Epithelial cell of prostate (primary cell): Measurements from ENCODE around the gene PGR.
A peak's percentile ranks its signal among the peaks of the same experiment; 100 is the strongest.
"Not testable (repeated sequence)": the region's sequence is repeated elsewhere in the genome, so short reads cannot be mapped to it uniquely, and the experiment has no call there.

Experiments
- DNase-seq: peaks from one replicate; pipeline ENCODE4 v3.0.0-alpha.2; 2011; ENCODE audit warnings: low read depth, low spot score
- H3K27ac ChIP-seq: fragments of 450-650 bp; 2 replicates; pipeline ENCODE4 v1.5.1; 2017; ENCODE audit warnings: mild to moderate bottlenecking

PGR gene

DNA sequence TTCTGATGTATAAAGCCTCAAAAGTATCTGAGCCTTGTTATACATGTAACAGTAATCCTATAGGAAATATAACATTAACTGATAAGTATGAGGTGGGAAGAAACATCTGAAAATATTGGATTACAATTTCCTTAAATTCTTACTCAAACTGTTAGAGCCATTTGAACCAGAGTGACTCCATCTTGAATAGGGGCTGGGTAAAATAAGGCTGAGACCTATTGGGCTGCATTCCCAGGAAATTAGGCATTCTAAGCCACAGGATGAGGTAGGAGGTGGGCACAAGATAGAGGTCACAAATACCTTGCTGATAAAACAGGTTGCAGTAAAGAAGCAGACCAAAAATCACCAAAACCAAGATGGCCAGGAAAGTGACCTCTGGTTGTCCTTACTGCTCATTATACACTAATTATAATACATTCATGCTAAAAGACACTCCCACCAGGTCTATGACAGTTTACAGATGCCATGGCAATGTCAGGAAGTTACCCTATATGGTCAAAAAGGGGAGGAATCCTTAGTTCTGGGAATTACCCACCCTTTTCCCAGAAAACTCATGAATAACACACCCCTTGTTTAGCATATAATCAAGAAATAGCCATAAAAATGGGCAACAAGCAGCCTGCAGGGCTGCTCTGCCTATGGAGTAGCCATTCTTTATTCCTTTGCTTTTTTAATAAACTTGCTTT, 114.9 kb downstream of the PGR start:
- no peak for DNase-seq
- no peak overlapping the region for H3K27ac ChIP-seq

DNA sequence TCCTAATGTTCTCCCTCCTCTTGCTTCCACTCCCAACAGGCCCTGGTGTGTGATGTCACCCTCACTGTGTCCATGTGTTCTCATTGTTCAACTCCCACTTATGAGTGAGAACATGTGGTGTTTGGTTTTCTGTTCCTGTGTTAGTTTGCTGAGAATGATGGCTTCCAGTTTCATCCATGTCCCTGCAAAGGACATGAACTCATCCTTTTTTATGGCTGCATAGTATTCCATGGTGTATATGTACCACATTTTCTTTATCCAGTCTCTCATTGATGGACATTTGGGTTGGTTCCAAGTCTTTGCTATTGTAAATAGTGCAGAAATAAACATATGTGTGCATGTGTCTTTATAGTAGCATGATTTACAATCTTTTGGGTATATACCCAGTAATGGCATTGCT, 115.9 kb downstream of the PGR start:
- DNase-seq, H3K27ac ChIP-seq: not testable (repeated sequence)

DNA sequence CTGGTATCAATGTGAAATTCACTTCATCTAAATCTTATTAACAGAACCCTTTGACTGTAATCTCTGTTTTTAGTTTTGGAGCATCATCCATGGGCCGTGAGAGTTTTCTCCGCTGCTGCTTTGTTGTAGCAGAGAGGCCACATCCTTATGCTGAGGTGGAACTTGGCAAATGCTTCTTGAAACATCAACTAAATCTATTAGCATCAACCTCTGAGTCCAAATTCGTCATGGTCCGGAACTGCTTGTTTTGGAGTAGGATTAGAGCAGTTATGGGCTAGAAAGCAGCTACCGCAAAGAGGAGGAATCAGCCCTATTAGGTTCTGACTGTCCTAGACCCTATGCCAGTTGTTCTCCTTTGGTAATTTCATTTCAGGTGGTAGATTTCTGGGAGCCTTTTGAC, 117.7 kb downstream of the PGR start:
- H3K27ac ChIP-seq = no peak overlapping the region
- DNase-seq = no peak

DNA sequence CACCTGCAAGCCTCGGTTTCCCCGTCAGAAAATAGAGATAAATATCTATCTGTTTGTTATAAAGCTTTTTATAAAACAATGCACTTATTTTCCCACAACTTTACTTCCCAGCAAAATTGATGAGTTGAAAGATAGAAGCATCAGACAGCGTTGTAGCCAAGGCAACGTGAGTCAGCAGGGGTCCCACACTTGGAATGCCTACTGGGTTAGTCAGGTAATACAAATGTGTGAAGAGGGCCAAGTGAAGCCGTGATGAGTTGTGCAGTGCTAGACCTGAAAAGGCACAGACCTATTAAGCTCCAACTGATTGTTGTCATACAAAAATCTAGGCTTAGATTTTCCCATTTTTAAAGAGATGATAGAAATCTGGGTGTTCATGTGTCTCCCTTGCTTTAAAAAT, 118.7 kb downstream of the PGR start:
- H3K27ac ChIP-seq = no peak overlapping the region
- DNase-seq = no peak

DNA sequence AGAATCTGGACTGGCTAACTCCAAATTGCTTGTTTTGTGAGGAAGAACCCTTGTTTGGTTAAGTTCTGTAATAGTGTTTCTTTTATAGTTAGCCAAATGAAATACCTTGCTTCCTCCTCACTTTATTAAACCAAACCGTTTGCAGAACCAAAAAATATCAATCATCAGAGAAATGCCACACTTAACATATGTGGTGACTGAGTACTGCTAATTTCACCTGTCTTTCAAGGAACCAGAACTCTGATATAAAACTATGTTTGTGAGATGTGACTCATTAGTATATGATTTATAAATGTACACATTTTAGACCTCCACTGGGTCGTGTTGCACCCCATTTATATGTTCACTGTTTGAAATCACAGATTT, 119.9 kb downstream of the PGR start:
- no peak for DNase-seq
- H3K27ac ChIP-seq = no peak overlapping the region

DNA sequence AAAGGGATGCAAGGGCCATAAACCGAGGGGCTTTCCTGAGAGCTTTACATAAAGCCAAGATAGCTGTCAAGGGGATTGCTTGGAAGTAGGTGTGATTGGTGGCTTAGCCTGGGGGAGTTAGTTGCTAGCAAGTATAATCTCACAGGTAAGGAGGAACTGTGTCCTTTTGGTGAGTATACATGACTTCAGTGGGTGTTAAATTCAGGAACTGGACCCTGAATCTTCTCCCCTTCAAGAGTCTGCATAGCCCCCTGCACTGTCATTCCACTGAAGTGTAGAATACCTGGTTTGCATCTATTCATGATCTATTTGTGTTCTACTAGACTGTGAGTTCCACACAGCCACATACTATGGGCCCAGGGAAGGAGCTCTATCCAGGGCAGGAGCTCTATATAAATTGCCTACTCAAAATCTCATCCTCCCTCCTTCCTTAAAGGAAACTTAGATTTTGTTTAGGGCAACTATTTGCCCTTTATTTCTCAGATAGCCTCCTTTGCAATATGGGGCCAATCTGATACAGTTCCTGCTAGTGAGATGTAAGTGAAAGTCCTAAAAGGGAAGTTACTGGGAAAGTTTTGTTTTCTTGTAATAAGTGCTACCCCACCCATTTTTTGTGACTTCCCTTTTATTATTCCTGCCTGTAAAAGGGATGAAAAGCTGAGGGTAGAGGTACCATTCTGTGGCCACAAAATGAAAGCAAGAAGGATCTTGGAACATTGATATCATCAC, 120.5 kb downstream of the PGR start:
- DNase-seq = no peak
- no peak overlapping the region for H3K27ac ChIP-seq

DNA sequence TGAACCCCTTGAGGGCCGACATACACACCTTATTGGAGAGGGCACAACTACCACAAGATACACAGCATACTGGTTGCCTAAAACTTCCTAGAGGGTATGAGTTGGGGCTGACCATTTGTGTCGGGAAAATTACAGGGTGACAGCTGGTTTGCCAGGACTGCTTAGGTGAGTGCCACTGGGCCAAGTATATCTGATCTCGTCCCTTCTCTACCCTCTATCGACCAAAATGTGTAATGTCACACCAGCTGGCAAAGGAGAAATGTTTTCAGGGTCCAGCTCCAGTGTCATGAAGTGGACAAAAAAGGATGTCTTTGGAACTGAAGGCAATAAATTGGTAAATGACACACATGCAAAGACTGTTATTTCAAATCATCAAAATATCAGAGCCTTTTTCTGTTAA, 126.1 kb downstream of the PGR start:
- no peak overlapping the region for H3K27ac ChIP-seq
- DNase-seq = no peak

DNA sequence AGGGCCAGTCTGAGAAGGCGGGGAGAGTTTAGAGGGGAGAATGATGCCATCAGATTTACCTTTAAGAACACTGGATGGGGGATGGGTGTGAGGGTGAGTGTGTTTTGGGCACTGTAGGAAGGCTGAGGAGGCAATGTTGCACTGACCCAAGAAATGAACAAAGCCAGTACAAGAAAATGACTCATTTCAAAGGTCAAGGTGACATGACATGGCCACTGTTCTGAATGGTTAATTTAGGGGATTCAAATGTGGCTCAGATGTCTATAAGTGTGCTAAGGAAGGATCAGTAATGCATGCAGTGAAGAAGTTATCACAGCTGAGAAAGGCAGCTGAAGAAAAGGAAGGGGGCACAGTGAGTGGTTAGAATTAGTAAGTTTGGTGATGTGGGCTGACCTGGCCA, 129.9 kb downstream of the PGR start:
- H3K27ac ChIP-seq = no peak overlapping the region
- no peak for DNase-seq

DNA sequence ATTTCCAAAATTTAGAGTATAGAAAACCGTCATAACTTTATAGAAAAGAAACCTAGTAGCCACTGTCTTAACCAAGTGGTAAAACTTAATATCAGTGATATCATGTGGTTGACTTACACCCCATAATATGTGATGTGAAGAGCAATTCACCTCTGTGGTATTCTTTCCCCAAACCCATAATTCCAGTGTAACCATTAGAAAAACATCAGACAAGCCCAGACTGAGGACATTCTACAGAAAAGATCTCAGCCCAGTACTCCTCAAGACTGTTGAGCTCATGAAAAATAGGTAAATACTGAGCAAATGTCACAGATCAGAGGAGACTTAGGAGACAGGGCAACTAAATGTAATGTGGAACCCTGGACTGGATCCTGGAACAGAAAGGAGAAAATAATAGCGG, 134.6 kb downstream of the PGR start:
- DNase-seq = peak; percentile 36
- peak overlapping the region; percentile 24 for H3K27ac ChIP-seq

DNA sequence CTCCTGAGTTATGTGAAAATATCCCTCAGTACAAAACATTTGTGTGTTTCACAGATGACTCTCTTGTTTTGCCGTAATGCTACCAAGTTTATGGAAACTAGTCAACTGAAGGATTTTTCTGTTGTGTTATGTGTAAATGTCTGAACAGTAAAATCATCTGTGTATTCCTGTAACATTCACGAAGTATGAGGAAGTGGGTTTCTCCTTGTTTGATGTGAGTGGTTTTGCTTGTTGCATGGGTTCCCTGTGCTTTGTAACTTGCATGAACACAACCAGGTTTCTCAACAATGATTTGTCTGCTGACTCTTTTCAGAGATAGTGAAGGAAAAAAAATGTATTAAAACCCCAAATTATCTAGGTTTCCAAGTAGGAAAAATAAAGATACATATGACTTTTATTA, 138.1 kb downstream of the PGR start:
- peak; percentile 72 for DNase-seq
- peak overlapping the region; percentile 24 for H3K27ac ChIP-seq

DNA sequence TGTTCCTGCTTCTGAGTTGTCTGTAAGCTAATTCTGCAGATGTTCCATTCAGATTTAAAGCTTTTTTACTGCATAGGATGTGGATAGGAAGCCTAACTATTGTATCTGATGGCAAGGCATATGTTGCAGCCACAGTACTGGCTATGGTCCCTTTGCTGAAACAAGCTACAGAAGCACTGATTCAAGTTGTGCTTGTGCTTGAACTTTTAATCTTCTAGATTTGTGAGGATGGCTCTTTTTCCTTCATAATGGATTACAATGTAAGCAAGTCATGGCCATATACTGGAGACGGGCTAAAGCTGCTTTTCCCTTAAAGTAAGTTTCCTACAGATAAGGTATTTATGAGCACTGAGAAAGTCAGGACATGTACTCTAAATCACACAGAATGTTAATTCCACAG, 138.7 kb downstream of the PGR start:
- DNase-seq = no peak

DNA sequence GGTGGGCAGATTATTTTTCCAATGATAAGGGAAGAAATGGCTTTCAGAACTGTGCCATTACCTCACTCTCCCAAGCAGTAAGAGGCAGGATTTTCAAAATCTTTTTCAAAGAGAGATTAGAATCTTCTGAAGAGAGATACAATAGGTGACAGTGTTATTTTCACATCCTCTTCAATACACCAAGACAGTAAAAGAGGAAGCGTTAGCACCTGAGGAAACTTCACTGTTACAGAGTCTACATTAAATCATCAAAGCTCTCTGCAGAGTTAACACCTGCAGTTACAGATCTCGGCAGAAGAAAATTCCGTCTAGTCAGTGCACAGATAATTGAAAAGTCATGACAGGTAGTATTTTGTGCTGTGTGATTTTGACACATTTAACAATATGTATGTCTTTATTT, 144.9 kb downstream of the PGR start:
- H3K27ac ChIP-seq = no peak overlapping the region
- no peak for DNase-seq

More for the DNA sequence above, 138.7 kb downstream of the PGR start:
- H3K27ac ChIP-seq = peak overlapping the region; percentile 24

DNA sequence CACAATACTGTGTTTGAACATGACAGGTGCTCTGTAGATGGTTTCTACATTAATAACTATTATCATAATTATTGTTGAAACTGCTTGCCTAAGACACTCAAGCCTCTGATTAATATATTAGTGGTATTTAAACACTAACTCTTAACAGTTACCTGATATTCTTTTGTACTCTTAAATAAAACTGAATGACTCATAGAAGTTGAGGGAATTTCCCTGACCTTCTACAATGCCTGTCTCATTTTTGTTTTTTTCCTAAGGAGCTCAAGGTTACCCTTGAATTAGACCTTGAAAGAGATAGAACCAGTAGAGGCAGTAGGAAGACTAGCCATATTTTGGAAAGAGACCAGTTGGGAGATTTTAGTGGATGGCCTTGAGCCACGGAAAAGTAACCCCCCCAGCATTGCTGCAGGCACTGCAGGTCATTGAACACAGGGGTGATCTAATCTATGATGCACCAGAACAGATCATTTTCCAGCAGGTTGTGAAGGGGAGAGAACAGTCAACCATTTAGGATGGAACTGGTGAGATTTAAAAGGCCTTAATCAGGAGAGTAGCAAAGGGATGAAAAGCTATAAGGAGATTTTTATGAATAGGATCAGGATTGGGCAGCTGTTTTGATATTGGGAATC, 148.3 kb downstream of the PGR start:
- H3K27ac ChIP-seq = no peak overlapping the region
- no peak for DNase-seq

DNA sequence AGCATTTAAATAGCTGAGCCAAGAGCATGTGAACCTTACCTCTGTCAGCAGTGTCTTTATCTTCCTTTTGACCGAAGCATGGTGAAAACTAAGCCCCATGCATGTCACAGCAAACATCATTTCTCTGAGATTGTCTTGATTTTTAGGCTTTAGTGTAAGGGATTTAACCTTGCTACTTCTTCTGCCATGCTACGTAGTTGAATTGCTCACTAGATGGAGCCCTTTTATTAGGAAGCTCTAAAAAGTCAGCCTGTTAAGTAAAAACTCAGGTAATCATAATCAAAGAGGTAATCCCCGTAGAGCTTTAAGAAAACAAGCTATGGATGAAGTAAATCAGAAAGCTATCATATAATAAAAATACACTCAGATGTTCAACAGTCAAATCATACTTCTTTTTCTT, 149.5 kb downstream of the PGR start:
- no peak for DNase-seq
- no peak overlapping the region for H3K27ac ChIP-seq
